Omental fat pad (tissue), 4 donors: Measurements from ENCODE around the gene COL17A1. TPM values are rescaled to one million over a fixed set of nuclear protein-coding genes. Genes with fewer than 3 reads are reported as not detected.

Experiments
- ATAC-seq: fragments of 150-250 bp; one replicate; pipeline ENCODE4 v1.9.1; 2016; ENCODE audit warnings: mild to moderate bottlenecking, moderate library complexity; ENCODE audit not compliant: low FRiP score
- DNase-seq: peaks from one replicate; pipeline ENCODE4 v3.0.0-alpha.2; 2019; ENCODE audit warnings: low spot score
- total RNA-seq, 4 donors: library from RNA; depleted of rRNA; stranded (reverse); fragments of >200 nt; gene quantifications; one replicate each; pipeline ENCODE4 v1.1.0, GENCODE V29; 2016
- TF ChIP-seq, protein P1 (sequence below), 3 donors: fragments of 450-650 bp; IDR thresholded peaks; one replicate each; pipeline ENCODE4 v1.5.1; 2016 to 2017; ENCODE audit warnings: antibody characterized with exemption in 3 of 3, mild to moderate bottlenecking in 3 of 3, moderate library complexity in 2 of 3

COL17A1 gene
- total RNA-seq, 4 donors from 2014 or later, result 0.13 to 2.2 (median 1.2) TPM

DNA sequence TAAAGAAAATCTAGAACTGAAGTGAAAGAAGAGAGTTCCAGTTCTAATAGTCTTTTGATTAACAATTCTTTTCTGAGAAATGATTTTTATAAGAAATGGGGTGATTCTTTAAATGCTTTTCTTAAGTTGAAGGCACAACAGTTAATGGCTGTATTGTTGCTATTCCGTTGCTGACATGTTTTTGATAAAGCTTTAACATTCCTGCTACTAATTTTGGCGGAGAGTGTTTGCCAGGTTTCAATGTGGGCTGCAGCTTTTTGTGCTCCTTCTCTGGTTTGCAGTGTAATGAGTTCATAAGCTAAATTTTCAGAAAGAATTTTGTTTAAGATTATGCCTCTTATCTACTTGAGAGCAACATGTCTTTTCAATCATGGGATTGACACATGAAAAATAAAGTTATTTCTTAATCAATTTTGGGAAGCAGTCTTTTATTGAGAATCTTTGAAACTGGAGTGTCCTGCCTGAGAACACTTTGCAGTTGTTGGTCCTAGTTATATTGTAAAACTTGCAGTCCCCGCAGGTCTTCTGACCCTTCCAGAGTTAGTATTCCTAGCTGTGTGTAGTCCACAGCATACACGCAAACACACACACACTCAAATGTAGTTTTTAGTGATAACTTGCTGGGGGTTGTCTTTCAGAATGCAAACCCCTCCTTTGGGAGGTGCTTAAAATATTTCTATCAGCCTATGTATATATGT, 56.7 kb downstream of the COL17A1 start:
- TF ChIP-seq, protein P1, sequence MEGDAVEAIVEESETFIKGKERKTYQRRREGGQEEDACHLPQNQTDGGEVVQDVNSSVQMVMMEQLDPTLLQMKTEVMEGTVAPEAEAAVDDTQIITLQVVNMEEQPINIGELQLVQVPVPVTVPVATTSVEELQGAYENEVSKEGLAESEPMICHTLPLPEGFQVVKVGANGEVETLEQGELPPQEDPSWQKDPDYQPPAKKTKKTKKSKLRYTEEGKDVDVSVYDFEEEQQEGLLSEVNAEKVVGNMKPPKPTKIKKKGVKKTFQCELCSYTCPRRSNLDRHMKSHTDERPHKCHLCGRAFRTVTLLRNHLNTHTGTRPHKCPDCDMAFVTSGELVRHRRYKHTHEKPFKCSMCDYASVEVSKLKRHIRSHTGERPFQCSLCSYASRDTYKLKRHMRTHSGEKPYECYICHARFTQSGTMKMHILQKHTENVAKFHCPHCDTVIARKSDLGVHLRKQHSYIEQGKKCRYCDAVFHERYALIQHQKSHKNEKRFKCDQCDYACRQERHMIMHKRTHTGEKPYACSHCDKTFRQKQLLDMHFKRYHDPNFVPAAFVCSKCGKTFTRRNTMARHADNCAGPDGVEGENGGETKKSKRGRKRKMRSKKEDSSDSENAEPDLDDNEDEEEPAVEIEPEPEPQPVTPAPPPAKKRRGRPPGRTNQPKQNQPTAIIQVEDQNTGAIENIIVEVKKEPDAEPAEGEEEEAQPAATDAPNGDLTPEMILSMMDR (IDR thresholded peaks at IDR 0.05), result no peak
- ATAC-seq (no peak), DNase-seq (no peak)

DNA sequence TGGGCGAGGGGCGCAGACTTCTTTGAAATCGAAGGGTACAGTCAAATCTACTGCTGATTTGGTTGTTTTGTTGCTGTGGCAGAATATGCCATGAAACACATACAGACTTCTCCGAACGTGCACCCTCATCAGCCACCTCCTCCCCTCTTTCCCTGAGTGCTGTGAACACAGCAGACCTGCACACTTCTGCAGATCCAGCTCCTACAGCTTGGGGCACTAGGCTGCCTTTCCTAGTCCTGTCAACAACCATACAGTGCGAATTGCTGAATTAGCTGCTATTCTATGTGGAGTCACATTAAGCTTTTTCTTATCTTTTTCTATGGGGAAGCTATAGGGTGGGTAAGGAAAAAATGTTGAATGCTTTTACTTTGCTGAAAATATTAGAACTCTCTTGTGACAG, 57.5 kb downstream of the COL17A1 start:
- TF ChIP-seq, protein P1 (IDR thresholded peaks at IDR 0.05), result no peak
- ATAC-seq (no peak), DNase-seq (no peak)

DNA sequence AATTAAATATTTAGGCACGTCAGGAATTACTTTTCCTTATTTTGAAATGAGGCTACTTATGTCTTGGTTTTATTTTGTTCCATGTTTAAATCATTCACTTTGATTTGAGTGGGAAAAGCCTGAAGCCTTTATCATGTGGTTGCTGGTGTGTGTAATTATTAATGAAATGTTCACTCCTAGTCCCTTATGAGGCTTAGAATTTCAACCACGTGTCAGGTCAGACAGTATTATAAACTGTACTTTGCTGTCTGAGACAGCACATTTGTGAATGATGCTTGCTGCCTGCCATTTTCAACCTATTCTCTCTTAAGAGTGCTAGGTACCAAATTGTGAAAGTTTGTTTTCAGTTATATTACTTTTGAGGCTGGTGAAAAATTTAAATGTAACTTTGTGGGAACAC, 58.9 kb downstream of the COL17A1 start:
- ATAC-seq (no peak), DNase-seq (no peak)
- TF ChIP-seq, protein P1 (IDR thresholded peaks at IDR 0.05), result no peak

DNA sequence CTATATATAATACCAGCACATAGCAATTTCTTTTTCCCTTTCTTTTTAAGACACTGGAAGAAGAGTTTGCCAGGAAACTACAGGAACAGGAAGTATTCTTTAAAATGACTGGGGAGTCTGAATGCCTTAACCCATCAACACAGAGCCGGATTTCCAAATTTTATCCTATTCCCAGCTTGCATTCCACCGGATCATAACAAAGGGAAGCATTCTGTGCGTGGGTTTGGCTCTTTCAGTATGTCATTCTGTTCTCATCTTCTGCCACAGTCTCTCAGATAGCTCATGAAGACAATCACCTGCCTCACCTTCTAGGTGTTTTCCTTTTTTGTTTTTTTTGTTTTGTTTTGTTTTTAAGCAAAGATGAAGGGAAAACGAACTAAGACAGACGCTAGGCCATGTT, 60.2 kb downstream of the COL17A1 start:
- ATAC-seq (no peak), DNase-seq (no peak)
- TF ChIP-seq, protein P1 (IDR thresholded peaks at IDR 0.05), result no peak

DNA sequence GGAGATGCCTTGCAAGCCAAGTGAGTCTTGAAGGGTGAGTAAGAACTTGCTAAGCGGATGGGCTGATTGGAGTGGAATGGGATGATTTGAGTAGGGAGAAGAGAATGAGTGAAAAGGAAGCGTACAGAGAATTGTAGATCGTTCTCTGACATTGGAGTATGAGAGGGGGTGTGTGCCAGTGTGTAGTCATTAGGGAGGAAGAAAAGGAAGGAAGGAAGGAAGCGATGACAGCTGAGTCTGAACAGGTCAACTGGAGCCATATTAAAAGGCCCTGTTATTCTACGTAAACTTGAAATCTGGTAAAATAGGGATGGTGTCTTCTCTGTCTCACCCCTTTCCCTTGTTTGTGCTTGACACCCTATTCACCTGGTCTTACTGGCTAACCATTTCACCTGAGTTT, 63.7 kb downstream of the COL17A1 start:
- ATAC-seq (no peak), DNase-seq (no peak)
- TF ChIP-seq, protein P1 (IDR thresholded peaks at IDR 0.05), result no peak

DNA sequence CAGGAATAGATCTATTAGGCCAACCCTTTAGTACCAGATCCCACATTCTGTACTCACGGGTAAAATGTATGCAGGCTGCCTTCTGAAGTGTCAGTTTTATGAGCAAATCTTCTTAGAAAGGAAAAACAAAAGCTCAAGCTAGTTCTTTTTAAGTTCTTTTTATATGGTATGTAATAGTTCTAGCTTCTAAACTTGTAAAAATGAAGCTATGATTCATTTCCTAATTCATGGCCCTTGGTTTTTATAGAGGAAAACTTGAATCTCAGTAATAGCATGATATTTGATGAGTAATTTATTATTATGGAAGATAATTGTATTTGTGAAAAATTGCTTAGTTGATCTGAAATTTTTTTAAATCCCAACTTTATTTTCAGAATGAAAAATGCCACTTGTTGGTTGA, 64.4 kb downstream of the COL17A1 start:
- DNase-seq (no peak), ATAC-seq (no peak)
- TF ChIP-seq, protein P1 (IDR thresholded peaks at IDR 0.05), result no peak

DNA sequence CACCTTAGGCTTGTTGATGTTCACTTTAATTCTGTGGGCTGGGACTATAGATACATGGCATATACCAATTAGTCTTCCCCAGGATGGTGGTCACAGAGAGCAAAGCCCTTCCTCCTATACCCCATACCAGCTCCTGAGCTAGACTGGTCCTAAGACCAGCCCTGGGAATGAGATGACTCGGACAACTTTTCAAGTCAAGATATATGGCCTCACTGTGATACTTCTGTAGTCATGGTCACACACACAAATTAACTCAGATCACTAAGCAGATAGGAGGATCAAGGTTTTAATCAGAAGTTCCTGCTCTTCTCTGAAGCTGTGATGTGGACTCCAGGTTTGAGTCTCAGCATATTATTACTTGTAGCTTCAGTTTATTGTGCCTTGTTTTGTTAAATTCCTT, 65.7 kb downstream of the COL17A1 start:
- TF ChIP-seq, protein P1 (IDR thresholded peaks at IDR 0.05), result no peak
- DNase-seq, result no peak
- no peak for ATAC-seq
